HepG2 (cell line): ENCODE results near the gene DOC2A. TPM values are rescaled to one million over a fixed set of nuclear protein-coding genes. Genes with fewer than 3 reads are reported as not detected.

Experiments
- ARHGAP35 ChIP-seq: sonication (generic); formaldehyde crosslinking; IDR thresholded peaks from 2 replicates; pipeline ENCODE4 v1.9.0; 2022; ENCODE audit warnings: mild to moderate bottlenecking, inconsistent platforms, moderate library complexity, missing genetic modification reagents, borderline replicate concordance
- ARNTL ChIP-seq: sonication (generic); formaldehyde crosslinking; IDR thresholded peaks from 2 replicates; pipeline ENCODE4 v1.4.0; 2020; ENCODE audit warnings: mild to moderate bottlenecking, missing genetic modification reagents
- BCL6 ChIP-seq: IDR thresholded peaks from 2 replicates; pipeline ENCODE4 v1.6.1; 2016; ENCODE audit warnings: missing genetic modification reagents, missing compliant biosample characterization
- ELK4 ChIP-seq: sonication (generic); formaldehyde crosslinking; IDR thresholded peaks from 2 replicates; pipeline ENCODE4 v1.9.0; 2021; ENCODE audit warnings: missing genetic modification reagents, borderline replicate concordance
- KLF16 ChIP-seq, 2 experiments: sonication (generic) in 1 of 2; formaldehyde crosslinking in 1 of 2; IDR thresholded peaks; 2 replicates each; pipeline versions ENCODE4 v1.6.1 to v1.8.0; 2016 to 2023; ENCODE audit warnings: missing genetic modification reagents in 2 of 2, missing compliant biosample characterization in 1 of 2
- NAIF1 ChIP-seq: sonication (generic); formaldehyde crosslinking; IDR thresholded peaks from 2 replicates; pipeline ENCODE4 v1.5.0; 2020; ENCODE audit warnings: mild to moderate bottlenecking, missing genetic modification reagents, borderline replicate concordance
- PAWR ChIP-seq: sonication (generic); formaldehyde crosslinking; IDR thresholded peaks from 2 replicates; pipeline ENCODE4 v1.4.0; 2020; ENCODE audit warnings: missing genetic modification reagents, mild to moderate bottlenecking, borderline replicate concordance
- PLRG1 ChIP-seq: fragments of 450-650 bp; conservative IDR thresholded peaks from 2 replicates; pipeline ENCODE4 v1.6.1; 2016
- SIX1 ChIP-seq: sonication (generic); formaldehyde crosslinking; IDR thresholded peaks from 2 replicates; pipeline ENCODE4 v1.4.0; 2020; ENCODE audit warnings: missing genetic modification reagents, borderline replicate concordance
- ZFP37 ChIP-seq: sonication (generic); formaldehyde crosslinking; IDR thresholded peaks from 2 replicates; pipeline ENCODE4 v1.4.0; 2020; ENCODE audit warnings: missing genetic modification reagents, borderline replicate concordance
- ZNF10 ChIP-seq: sonication (generic); formaldehyde crosslinking; IDR thresholded peaks from 2 replicates; pipeline ENCODE4 v1.4.0; 2020; ENCODE audit warnings: mild to moderate bottlenecking, low read depth, missing genetic modification reagents, borderline replicate concordance
- polyA plus RNA-seq, 8 experiments: library from polyadenylated mRNA; depleted of rRNA in 3 of 8; stranded (reverse) in 7 of 8; unstranded in 1 of 8; fragments of >200 nt; fragmentation: Illumina TruSeq in 4 of 8; extraction: Trizol in 4 of 8; gene quantifications; 2 replicates each; pipeline versions ENCODE4 v1.2.1 to v1.2.3, GENCODE V29; 2011 to 2016; ENCODE audit warnings: low read depth in 4 of 8, missing spikeins in 1 of 8, mixed read lengths in 1 of 8; ENCODE audit not compliant: insufficient read depth in 1 of 8
- total RNA-seq, 5 experiments: library from RNA; depleted of rRNA; stranded (reverse); fragments of >200 nt; fragmentation: Illumina TruSeq; extraction: Trizol; gene quantifications; 2 replicates each; pipeline ENCODE4 v1.2.3, GENCODE V29; 2016; ENCODE audit warnings: low read depth in 1 of 5
- TF ChIP-seq, protein P1 (sequence below): sonication (generic); formaldehyde crosslinking; IDR thresholded peaks from 2 replicates; pipeline ENCODE4 v1.4.0; 2020; ENCODE audit warnings: mild to moderate bottlenecking, missing genetic modification reagents, borderline replicate concordance
- TF ChIP-seq, protein P2 (sequence below): sonication (generic); formaldehyde crosslinking; IDR thresholded peaks from 2 replicates; pipeline ENCODE4 v1.9.0; 2021; ENCODE audit warnings: missing genetic modification reagents, mild to moderate bottlenecking, borderline replicate concordance
- TF ChIP-seq, protein P3 (sequence below): sonication (generic); formaldehyde crosslinking; IDR thresholded peaks from 2 replicates; pipeline ENCODE4 v1.4.0; 2020; ENCODE audit warnings: missing genetic modification reagents; ENCODE audit errors: not compliant biosample characterization
- TF ChIP-seq, protein P4 (sequence below): sonication (generic); formaldehyde crosslinking; IDR thresholded peaks from 2 replicates; pipeline ENCODE4 v1.4.0; 2020; ENCODE audit warnings: mild to moderate bottlenecking, missing genetic modification reagents
- TF ChIP-seq, protein P5 (sequence below): sonication (generic); formaldehyde crosslinking; IDR thresholded peaks from 2 replicates; pipeline ENCODE4 v1.5.0; 2020; ENCODE audit warnings: missing genetic modification reagents

Gene DOC2A
- total and polyA plus RNA-seq, 2 of the 13 experiments (the other 11 are each of a cell fraction or from before 2014, with no cell fraction given): 0.15 to 0.55 TPM

GRCh38 chr16:29995911-29996765, 14.7 kb downstream of the DOC2A start, which contains the start of gene INO80E (continued):
- TF ChIP-seq, protein P1, sequence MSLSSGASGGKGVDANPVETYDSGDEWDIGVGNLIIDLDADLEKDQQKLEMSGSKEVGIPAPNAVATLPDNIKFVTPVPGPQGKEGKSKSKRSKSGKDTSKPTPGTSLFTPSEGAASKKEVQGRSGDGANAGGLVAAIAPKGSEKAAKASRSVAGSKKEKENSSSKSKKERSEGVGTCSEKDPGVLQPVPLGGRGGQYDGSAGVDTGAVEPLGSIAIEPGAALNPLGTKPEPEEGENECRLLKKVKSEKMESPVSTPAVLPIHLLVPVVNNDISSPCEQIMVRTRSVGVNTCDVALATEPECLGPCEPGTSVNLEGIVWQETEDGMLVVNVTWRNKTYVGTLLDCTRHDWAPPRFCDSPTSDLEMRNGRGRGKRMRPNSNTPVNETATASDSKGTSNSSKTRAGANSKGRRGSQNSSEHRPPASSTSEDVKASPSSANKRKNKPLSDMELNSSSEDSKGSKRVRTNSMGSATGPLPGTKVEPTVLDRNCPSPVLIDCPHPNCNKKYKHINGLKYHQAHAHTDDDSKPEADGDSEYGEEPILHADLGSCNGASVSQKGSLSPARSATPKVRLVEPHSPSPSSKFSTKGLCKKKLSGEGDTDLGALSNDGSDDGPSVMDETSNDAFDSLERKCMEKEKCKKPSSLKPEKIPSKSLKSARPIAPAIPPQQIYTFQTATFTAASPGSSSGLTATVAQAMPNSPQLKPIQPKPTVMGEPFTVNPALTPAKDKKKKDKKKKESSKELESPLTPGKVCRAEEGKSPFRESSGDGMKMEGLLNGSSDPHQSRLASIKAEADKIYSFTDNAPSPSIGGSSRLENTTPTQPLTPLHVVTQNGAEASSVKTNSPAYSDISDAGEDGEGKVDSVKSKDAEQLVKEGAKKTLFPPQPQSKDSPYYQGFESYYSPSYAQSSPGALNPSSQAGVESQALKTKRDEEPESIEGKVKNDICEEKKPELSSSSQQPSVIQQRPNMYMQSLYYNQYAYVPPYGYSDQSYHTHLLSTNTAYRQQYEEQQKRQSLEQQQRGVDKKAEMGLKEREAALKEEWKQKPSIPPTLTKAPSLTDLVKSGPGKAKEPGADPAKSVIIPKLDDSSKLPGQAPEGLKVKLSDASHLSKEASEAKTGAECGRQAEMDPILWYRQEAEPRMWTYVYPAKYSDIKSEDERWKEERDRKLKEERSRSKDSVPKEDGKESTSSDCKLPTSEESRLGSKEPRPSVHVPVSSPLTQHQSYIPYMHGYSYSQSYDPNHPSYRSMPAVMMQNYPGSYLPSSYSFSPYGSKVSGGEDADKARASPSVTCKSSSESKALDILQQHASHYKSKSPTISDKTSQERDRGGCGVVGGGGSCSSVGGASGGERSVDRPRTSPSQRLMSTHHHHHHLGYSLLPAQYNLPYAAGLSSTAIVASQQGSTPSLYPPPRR: peak; percentile 37; the same call in 1 of the 2 replicates
- TF ChIP-seq ELK4 (CRISPR knock-in tag) (no peak), NAIF1 (CRISPR knock-in tag) (peak; percentile 76), PAWR (CRISPR knock-in tag) (no peak), ZNF10 (CRISPR knock-in tag) (no peak), SIX1 (CRISPR knock-in tag) (no peak), ZFP37 (CRISPR knock-in tag) (peak; percentile 63; the same call in 1 of the 2 replicates), BCL6 (CRISPR knock-in tag) (peak; percentile 65), PLRG1 (no peak), ARNTL (CRISPR knock-in tag) (peak; percentile 86), KLF16 (CRISPR knock-in tag; IDR thresholded peaks at IDR 0.05) (peak in 1 of 2 experiments; percentile 91; a peak in 2 of 4 replicates), ARHGAP35 (CRISPR knock-in tag) (no peak)
- TF ChIP-seq, protein P2, sequence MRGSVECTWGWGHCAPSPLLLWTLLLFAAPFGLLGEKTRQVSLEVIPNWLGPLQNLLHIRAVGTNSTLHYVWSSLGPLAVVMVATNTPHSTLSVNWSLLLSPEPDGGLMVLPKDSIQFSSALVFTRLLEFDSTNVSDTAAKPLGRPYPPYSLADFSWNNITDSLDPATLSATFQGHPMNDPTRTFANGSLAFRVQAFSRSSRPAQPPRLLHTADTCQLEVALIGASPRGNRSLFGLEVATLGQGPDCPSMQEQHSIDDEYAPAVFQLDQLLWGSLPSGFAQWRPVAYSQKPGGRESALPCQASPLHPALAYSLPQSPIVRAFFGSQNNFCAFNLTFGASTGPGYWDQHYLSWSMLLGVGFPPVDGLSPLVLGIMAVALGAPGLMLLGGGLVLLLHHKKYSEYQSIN (CRISPR knock-in tag): no peak
- TF ChIP-seq, protein P3, sequence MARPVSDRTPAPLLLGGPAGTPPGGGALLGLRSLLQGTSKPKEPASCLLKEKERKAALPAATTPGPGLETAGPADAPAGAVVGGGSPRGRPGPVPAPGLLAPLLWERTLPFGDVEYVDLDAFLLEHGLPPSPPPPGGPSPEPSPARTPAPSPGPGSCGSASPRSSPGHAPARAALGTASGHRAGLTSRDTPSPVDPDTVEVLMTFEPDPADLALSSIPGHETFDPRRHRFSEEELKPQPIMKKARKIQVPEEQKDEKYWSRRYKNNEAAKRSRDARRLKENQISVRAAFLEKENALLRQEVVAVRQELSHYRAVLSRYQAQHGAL (CRISPR knock-in tag): peak; percentile 26
- TF ChIP-seq, protein P4, sequence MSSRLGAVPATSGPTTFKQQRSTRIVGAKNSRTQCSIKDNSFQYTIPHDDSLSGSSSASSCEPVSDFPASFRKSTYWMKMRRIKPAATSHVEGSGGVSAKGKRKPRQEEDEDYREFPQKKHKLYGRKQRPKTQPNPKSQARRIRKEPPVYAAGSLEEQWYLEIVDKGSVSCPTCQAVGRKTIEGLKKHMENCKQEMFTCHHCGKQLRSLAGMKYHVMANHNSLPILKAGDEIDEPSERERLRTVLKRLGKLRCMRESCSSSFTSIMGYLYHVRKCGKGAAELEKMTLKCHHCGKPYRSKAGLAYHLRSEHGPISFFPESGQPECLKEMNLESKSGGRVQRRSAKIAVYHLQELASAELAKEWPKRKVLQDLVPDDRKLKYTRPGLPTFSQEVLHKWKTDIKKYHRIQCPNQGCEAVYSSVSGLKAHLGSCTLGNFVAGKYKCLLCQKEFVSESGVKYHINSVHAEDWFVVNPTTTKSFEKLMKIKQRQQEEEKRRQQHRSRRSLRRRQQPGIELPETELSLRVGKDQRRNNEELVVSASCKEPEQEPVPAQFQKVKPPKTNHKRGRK (CRISPR knock-in tag): 0 out of 2 replicates have a peak, but pooled peaks have one; percentile 36
- TF ChIP-seq, protein P5, sequence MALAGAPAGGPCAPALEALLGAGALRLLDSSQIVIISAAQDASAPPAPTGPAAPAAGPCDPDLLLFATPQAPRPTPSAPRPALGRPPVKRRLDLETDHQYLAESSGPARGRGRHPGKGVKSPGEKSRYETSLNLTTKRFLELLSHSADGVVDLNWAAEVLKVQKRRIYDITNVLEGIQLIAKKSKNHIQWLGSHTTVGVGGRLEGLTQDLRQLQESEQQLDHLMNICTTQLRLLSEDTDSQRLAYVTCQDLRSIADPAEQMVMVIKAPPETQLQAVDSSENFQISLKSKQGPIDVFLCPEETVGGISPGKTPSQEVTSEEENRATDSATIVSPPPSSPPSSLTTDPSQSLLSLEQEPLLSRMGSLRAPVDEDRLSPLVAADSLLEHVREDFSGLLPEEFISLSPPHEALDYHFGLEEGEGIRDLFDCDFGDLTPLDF (CRISPR knock-in tag): peak; percentile 2; the same call in 1 of the 2 replicates
